ENCODE data around the gene GPATCH1.
A peak's percentile ranks its signal among the peaks of the same experiment; 100 is the strongest.
"Not testable (repeated sequence)": the region's sequence is repeated elsewhere in the genome, so short reads cannot be mapped to it uniquely, and the experiment has no call there.

Gene GPATCH1

GRCh38 chr19:33166037-33166436 lies 85.1 kb downstream of the GPATCH1 start:
- DNase-seq: not testable (repeated sequence)

- DNase-seq: no peak
Measured at GRCh38 chr19:33167438-33167837, 86.5 kb downstream of the GPATCH1 start.

- no peak for DNase-seq
Measured at GRCh38 chr19:33168528-33168927, 87.5 kb downstream of the GPATCH1 start.

- no peak for DNase-seq
Measured at GRCh38 chr19:33171222-33171795, 90.3 kb downstream of the GPATCH1 start.

- DNase-seq: no peak
Measured at GRCh38 chr19:33171916-33172359, 91.0 kb downstream of the GPATCH1 start.

GRCh38 chr19:33174186-33174585 lies 93.2 kb downstream of the GPATCH1 start:
- no peak for DNase-seq

GRCh38 chr19:33175156-33175782 lies 94.3 kb downstream of the GPATCH1 start:
- no peak for DNase-seq

GRCh38 chr19:33175886-33176669 lies 95.1 kb downstream of the GPATCH1 start:
- DNase-seq: peak; percentile 58

GRCh38 chr19:33176670-33177416 lies 95.9 kb downstream of the GPATCH1 start:
- DNase-seq: peak; percentile 100

- peak; percentile 92 for DNase-seq
Measured at GRCh38 chr19:33177417-33177979, 96.5 kb downstream of the GPATCH1 start.

Data from NCI-H345 (cell line).